ENCODE results near the gene BRINP1. TPM values are rescaled to one million over a fixed set of nuclear protein-coding genes. Genes with fewer than 3 reads are reported as not detected.

The BRINP1 gene
- total RNA-seq, 1 donor from 2014 or later, result 0.66 TPM

DNA sequence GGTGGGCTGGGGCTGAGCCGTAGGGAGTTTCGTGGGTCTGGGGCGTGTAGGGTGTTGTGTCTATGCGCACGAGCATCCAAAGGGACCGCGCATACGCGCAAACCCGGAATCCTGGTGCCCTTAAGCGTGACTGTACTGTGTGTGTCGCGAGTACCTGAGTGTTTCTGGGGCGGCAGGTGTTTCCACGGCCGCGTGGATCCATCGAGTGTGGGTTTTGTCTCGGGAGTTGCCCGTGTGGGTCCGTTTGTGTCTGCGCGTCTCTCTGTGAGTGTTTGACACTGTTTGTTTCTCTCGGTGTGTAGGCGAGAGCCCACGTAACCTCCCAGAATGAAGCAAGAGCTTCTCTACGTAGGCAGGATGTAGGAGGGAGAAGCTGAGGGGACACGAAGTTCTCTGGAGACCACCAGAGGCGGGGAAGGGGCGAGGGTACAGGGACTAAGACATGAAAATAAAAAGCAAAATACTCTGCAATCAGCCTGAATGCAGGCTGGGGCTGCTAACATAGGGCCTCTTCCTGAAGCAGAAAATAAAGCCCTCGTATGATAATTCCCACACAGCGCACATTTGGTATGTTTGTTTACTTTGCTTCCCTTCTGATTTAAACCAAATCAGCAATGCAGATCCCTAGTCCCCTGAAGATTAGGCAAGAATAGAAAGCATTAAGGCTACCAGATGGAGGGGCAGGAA, 588 bp upstream of the BRINP1 start:
- intact Hi-C loops (cut with micrococcal nuclease), result loop anchor here (5.0 kb wide), 1 partner anchor 543 kb away; no protein-coding TSS in a partner anchor
- peak overlapping the region; percentile 65 for H3K4me3 ChIP-seq
- no peak overlapping the region for H3K27ac ChIP-seq (replicated peaks)
- no peak for DNase-seq
- peaks cover 64% of the 10 kb centered on the region for H3K27me3 ChIP-seq (ENCODE audit: low read depth)
- no peaks in the 10 kb centered on the region for H3K36me3 ChIP-seq
- no peak for TF ChIP-seq CTCF (IDR thresholded peaks at IDR 0.05; ENCODE audit: borderline replicate concordance)
- H3K4me1 ChIP-seq, result peaks cover 13% of the 10 kb centered on the region
- H3K9me3 ChIP-seq (replicated peaks), result no peaks in the 10 kb centered on the region

- Histone ChIP-seq H3K27ac (replicated peaks) (no peak overlapping the region), H3K4me3 (peak overlapping the region; percentile 65), H3K36me3 (no peaks in the 10 kb centered on the region), H3K9me3 (replicated peaks) (no peaks in the 10 kb centered on the region), H3K27me3 (ENCODE audit: low read depth) (peaks cover 64% of the 10 kb centered on the region), H3K4me1 (peaks cover 13% of the 10 kb centered on the region)
- DNase-seq, result no peak
- intact Hi-C loops (cut with micrococcal nuclease), result loop anchor here (5.0 kb wide), 1 partner anchor 541 kb away; no protein-coding TSS in a partner anchor
- TF ChIP-seq CTCF (IDR thresholded peaks at IDR 0.05; ENCODE audit: borderline replicate concordance), result no peak
These were observed 1.1 kb downstream of the BRINP1 start for GRCh38 chr9:119368179-119368578.

- Histone ChIP-seq H3K27me3 (ENCODE audit: low read depth) (peaks cover 65% of the 10 kb centered on the region), H3K4me3 (no peak overlapping the region), H3K9me3 (replicated peaks) (no peaks in the 10 kb centered on the region), H3K27ac (replicated peaks) (no peak overlapping the region), H3K36me3 (no peaks in the 10 kb centered on the region), H3K4me1 (peaks cover 13% of the 10 kb centered on the region)
- no peak for DNase-seq
- intact Hi-C loops (cut with micrococcal nuclease), result loop anchor here (5.0 kb wide), 1 partner anchor 540 kb away; no protein-coding TSS in a partner anchor
- no peak for TF ChIP-seq CTCF (IDR thresholded peaks at IDR 0.05; ENCODE audit: borderline replicate concordance)
These were observed 1.6 kb downstream of the BRINP1 start for GRCh38 chr9:119367683-119368075.

- peaks cover 63% of the 10 kb centered on the region for H3K27me3 ChIP-seq (ENCODE audit: low read depth)
- TF ChIP-seq CTCF (IDR thresholded peaks at IDR 0.05; ENCODE audit: borderline replicate concordance), result no peak
- DNase-seq, result no peak
- no peak overlapping the region for H3K27ac ChIP-seq (replicated peaks)
- H3K36me3 ChIP-seq, result no peaks in the 10 kb centered on the region
- peaks cover 13% of the 10 kb centered on the region for H3K4me1 ChIP-seq
- H3K9me3 ChIP-seq (replicated peaks), result no peaks in the 10 kb centered on the region
- H3K4me3 ChIP-seq, result no peak overlapping the region
- intact Hi-C loops (cut with micrococcal nuclease), result loop anchor here (5.0 kb wide), 1 partner anchor 540 kb away; no protein-coding TSS in a partner anchor
These were observed 2.1 kb downstream of the BRINP1 start for GRCh38 chr9:119366909-119367682.

DNA sequence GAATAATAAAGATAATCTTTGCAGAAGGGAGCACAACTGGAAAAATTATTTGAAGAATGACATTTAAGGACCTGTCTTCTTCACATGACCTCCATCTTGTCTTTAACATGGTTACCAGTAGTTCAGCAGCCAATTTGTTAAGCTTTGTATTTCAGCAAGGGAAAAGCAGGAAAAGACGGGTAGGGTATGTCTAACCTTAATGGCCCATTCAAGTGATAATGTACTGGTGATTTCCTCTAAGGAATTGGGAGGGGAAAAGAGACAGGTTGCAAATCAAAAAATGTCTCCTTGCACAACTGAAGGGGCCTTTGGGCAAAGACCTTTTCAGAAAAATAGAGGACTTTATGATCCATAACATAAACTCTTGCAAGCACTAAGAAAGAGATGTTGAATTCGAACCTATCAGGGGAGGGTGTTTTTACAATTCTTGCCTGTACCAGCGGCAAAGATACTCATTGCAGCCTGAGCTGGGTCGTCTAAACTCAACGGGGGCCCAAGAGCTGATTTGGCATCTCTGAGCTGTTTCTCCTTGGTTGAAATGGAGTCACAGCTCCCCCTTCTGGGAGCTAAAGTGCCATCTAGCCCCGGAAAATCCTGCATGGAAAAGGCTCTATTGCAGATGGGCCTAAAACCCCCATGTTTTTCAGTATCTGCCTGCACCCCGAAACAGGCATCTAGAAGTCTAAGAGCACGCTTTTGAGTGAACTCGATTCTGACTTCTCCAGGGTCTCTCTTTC, 3.8 kb downstream of the BRINP1 start:
- Histone ChIP-seq H3K36me3 (no peaks in the 10 kb centered on the region), H3K27me3 (ENCODE audit: low read depth) (peaks cover 47% of the 10 kb centered on the region), H3K27ac (replicated peaks) (no peak overlapping the region), H3K4me1 (peaks cover 13% of the 10 kb centered on the region), H3K9me3 (replicated peaks) (no peaks in the 10 kb centered on the region), H3K4me3 (no peak overlapping the region)
- intact Hi-C loops (cut with micrococcal nuclease), result loop anchor here (5.0 kb wide), 1 partner anchor 538 kb away; no protein-coding TSS in a partner anchor
- DNase-seq, result no peak
- peak; percentile 67 for TF ChIP-seq CTCF (IDR thresholded peaks at IDR 0.05; ENCODE audit: borderline replicate concordance)
